Hepatocyte (in vitro differentiated cells): ENCODE measurements around the gene PTPRN2. TPM values are rescaled to one million over a fixed set of nuclear protein-coding genes. Genes with fewer than 3 reads are reported as not detected.

ENCODE experiments used
- DNase-seq: peaks from one replicate; pipeline ENCODE4 v3.0.0-alpha.2; 2016; ENCODE audit warnings: low spot score
- H2AFZ ChIP-seq: fragments of 200-600 bp; sonication (generic); 2 replicates; pipeline ENCODE4 v1.6.0; 2016; ENCODE audit warnings: antibody characterized with exemption, mild to moderate bottlenecking
- H3K27ac ChIP-seq: fragments of 200-600 bp; sonication (generic); 2 replicates; pipeline ENCODE4 v1.5.1; 2016; ENCODE audit warnings: mild to moderate bottlenecking
- H3K27me3 ChIP-seq: fragments of 200-600 bp; sonication (generic); 2 replicates; pipeline ENCODE4 v1.6.1; 2016
- H3K36me3 ChIP-seq: fragments of 200-600 bp; sonication (generic); replicated peaks from 2 replicates; pipeline ENCODE4 v1.5.1; 2016; ENCODE audit warnings: low read depth; ENCODE audit not compliant: insufficient read depth
- H3K4me1 ChIP-seq: fragments of 200-600 bp; sonication (generic); 2 replicates; pipeline ENCODE4 v1.5.1; 2016; ENCODE audit warnings: mild to moderate bottlenecking, moderate library complexity; ENCODE audit not compliant: insufficient read depth
- H3K4me2 ChIP-seq: fragments of 200-600 bp; sonication (generic); 2 replicates; pipeline ENCODE4 v1.6.0; 2016
- H3K4me3 ChIP-seq: fragments of 200-600 bp; sonication (generic); 2 replicates; pipeline ENCODE4 v1.5.1; 2016; ENCODE audit warnings: mild to moderate bottlenecking
- H3K79me2 ChIP-seq: fragments of 200-600 bp; sonication (generic); 2 replicates; pipeline ENCODE4 v1.6.0; 2017; ENCODE audit warnings: mild to moderate bottlenecking
- H3K9me2 ChIP-seq: fragments of 200-600 bp; sonication (generic); replicated peaks from 2 replicates; pipeline ENCODE4 v1.6.0; 2017; ENCODE audit warnings: mild to moderate bottlenecking; ENCODE audit not compliant: insufficient read depth
- H3K9me3 ChIP-seq: fragments of 200-600 bp; sonication (generic); 2 replicates; pipeline ENCODE4 v1.5.1; 2016; ENCODE audit warnings: low read depth, mild to moderate bottlenecking
- H4K20me1 ChIP-seq: fragments of 200-600 bp; sonication (generic); 2 replicates; pipeline ENCODE4 v1.6.0; 2016; ENCODE audit warnings: mild to moderate bottlenecking; ENCODE audit not compliant: insufficient read depth, poor library complexity, severe bottlenecking
- CTCF ChIP-seq: fragments of 200-600 bp; sonication (generic); IDR thresholded peaks from 2 replicates; pipeline ENCODE4 v1.5.1; 2016; ENCODE audit warnings: antibody characterized with exemption, mild to moderate bottlenecking; ENCODE audit not compliant: poor library complexity
- EZH2 ChIP-seq: fragments of 200-600 bp; sonication (generic); IDR thresholded peaks from 2 replicates; pipeline ENCODE4 v1.6.1; 2016; ENCODE audit warnings: antibody characterized with exemption, mild to moderate bottlenecking, borderline replicate concordance
- EZH2phosphoT487 ChIP-seq: fragments of 200-600 bp; sonication (generic); IDR thresholded peaks from one replicate; pipeline ENCODE4 v1.6.1; 2018; ENCODE audit warnings: antibody characterized with exemption, mild to moderate bottlenecking, low read depth, moderate library complexity; ENCODE audit not compliant: unreplicated experiment, severe bottlenecking
- WGBS: methylation state at CpG from one replicate; pipeline ENCODE4 v1.1.6; 2016; ENCODE audit warnings: low lambda C conversion rate; ENCODE audit errors: missing lambda C conversion rate; 5-methylcytosine and 5-hydroxymethylcytosine counted together
- polyA plus RNA-seq: library from polyadenylated mRNA; unstranded; fragments of >200 nt; fragmentation: Nextera tagmentation; extraction: Ambion mirVana; gene quantifications from 2 replicates; pipeline ENCODE4 v1.2.1, GENCODE V29; 2016
- total RNA-seq: library from RNA; depleted of rRNA; stranded (reverse); fragments of >200 nt; gene quantifications from 2 replicates; pipeline ENCODE4 v1.2.3, GENCODE V29; 2014

The PTPRN2 gene
- total and polyA plus RNA-seq, 2 experiments from 2014 or later = 2.1 to 3.3 TPM

GRCh38 chr7:158120316-158120715, 467.3 kb downstream of the PTPRN2 start:
- H4K20me1 ChIP-seq = no peaks in the 10 kb centered on the region
- no peak overlapping the region for H3K27ac ChIP-seq
- TF ChIP-seq EZH2 (no peak), CTCF (no peak), EZH2phosphoT487 (no peak)
- no peak for DNase-seq
- H3K27me3 ChIP-seq = no peaks in the 10 kb centered on the region
- H3K9me3 ChIP-seq = peaks cover 7% of the 10 kb centered on the region
- no peak overlapping the region for H3K4me2 ChIP-seq
- 81% methylated on average over 4 of the region's 4 CpGs for WGBS
- no peak overlapping the region for H2AFZ ChIP-seq
- H3K4me1 ChIP-seq = no peaks in the 10 kb centered on the region
- H3K79me2 ChIP-seq = no peaks in the 10 kb centered on the region
- no peak overlapping the region for H3K4me3 ChIP-seq
- no peaks in the 10 kb centered on the region for H3K36me3 ChIP-seq
- no peaks in the 10 kb centered on the region for H3K9me2 ChIP-seq

GRCh38 chr7:158117341-158118222, 470.0 kb downstream of the PTPRN2 start:
- TF ChIP-seq CTCF (no peak), EZH2phosphoT487 (no peak), EZH2 (no peak)
- Histone ChIP-seq H3K36me3 (no peaks in the 10 kb centered on the region), H3K27me3 (no peaks in the 10 kb centered on the region), H3K4me3 (no peak overlapping the region), H3K4me2 (no peak overlapping the region), H3K9me2 (no peaks in the 10 kb centered on the region), H4K20me1 (no peaks in the 10 kb centered on the region), H3K27ac (no peak overlapping the region), H3K79me2 (no peaks in the 10 kb centered on the region), H3K9me3 (peaks cover 7% of the 10 kb centered on the region), H2AFZ (no peak overlapping the region), H3K4me1 (no peaks in the 10 kb centered on the region)
- no peak for DNase-seq
- WGBS = 79% methylated on average over 1 of the region's 1 CpG

GRCh38 chr7:158116235-158116634, 471.4 kb downstream of the PTPRN2 start:
- Histone ChIP-seq H3K27me3 (no peaks in the 10 kb centered on the region), H3K9me2 (no peaks in the 10 kb centered on the region), H3K4me3 (no peak overlapping the region), H3K9me3 (peaks cover 7% of the 10 kb centered on the region), H4K20me1 (no peaks in the 10 kb centered on the region), H3K4me1 (no peaks in the 10 kb centered on the region), H3K79me2 (no peaks in the 10 kb centered on the region), H3K27ac (no peak overlapping the region), H3K4me2 (no peak overlapping the region), H2AFZ (no peak overlapping the region), H3K36me3 (no peaks in the 10 kb centered on the region)
- no peak for TF ChIP-seq EZH2phosphoT487
- WGBS = 88% methylated on average over 2 of the region's 2 CpGs
- DNase-seq = no peak

- H3K4me1 ChIP-seq = no peaks in the 10 kb centered on the region
- H3K9me3 ChIP-seq = peaks cover 7% of the 10 kb centered on the region
These were observed 473.4 kb downstream of the PTPRN2 start for GRCh38 chr7:158114056-158114850.

More at GRCh38 chr7:158114056-158114850, 473.4 kb downstream of the PTPRN2 start:
- Histone ChIP-seq H3K9me2 (no peaks in the 10 kb centered on the region), H3K79me2 (no peaks in the 10 kb centered on the region), H3K27ac (no peak overlapping the region), H3K4me2 (no peak overlapping the region), H3K36me3 (no peaks in the 10 kb centered on the region), H2AFZ (no peak overlapping the region), H3K4me3 (no peak overlapping the region), H3K27me3 (no peaks in the 10 kb centered on the region), H4K20me1 (no peaks in the 10 kb centered on the region)
- WGBS = 87% methylated on average over 18 of the region's 18 CpGs
- TF ChIP-seq CTCF = no peak
- TF ChIP-seq EZH2phosphoT487 = no peak
- TF ChIP-seq EZH2 = no peak
- no peak for DNase-seq
